SK-N-MC (cell line): ENCODE results near the gene SLC22A4.

ENCODE experiments used
- DNase-seq: peaks from one replicate; pipeline ENCODE4 v3.0.0-alpha.2; 2011; ENCODE audit warnings: low read depth, low spot score
- H3K27ac ChIP-seq: fragments of 200-600 bp; sonication (generic); 2 replicates; pipeline ENCODE4 v1.5.1; 2016; ENCODE audit warnings: mixed run types
- H3K36me3 ChIP-seq: fragments of 200-600 bp; sonication (generic); 2 replicates; pipeline ENCODE4 v1.6.1; 2017; ENCODE audit warnings: antibody characterized with exemption, low read length, mixed read lengths; ENCODE audit not compliant: insufficient read depth
- H3K4me3 ChIP-seq: fragments of 200-600 bp; sonication (generic); 2 replicates; pipeline ENCODE4 v1.5.1; 2016
- H3K9ac ChIP-seq: fragments of 200-600 bp; sonication (generic); 2 replicates; pipeline ENCODE4 v1.8.0; 2017; ENCODE audit warnings: mixed run types, mixed read lengths; ENCODE audit not compliant: insufficient read length
- H3K9me3 ChIP-seq: fragments of 200-600 bp; sonication (generic); 2 replicates; pipeline ENCODE4 v1.6.1; 2017; ENCODE audit warnings: low read depth, mild to moderate bottlenecking, antibody characterized with exemption, low read length, moderate library complexity, mixed read lengths
- EZH2 ChIP-seq: fragments of 200-600 bp; sonication (generic); IDR thresholded peaks from one replicate; pipeline ENCODE4 v1.6.1; 2017; ENCODE audit warnings: antibody characterized with exemption
- FOXP2 ChIP-seq: optimal IDR thresholded peaks from 2 replicates; pipeline ENCODE3; 2011; ENCODE audit warnings: mild to moderate bottlenecking, moderate library complexity; ENCODE audit not compliant: insufficient read depth; ENCODE audit errors: extremely low read length, control extremely low read depth
- POLR2AphosphoS5 ChIP-seq: IDR thresholded peaks from 2 replicates; pipeline ENCODE4 v1.6.1; 2012; ENCODE audit warnings: mild to moderate bottlenecking, low read depth, low read length, borderline replicate concordance

The SLC22A4 gene

GRCh38 chr5:132313961-132314432 lies 19.8 kb downstream of the SLC22A4 start:
- DNase-seq = no peak
- Histone ChIP-seq H3K27ac (no peak overlapping the region), H3K4me3 (no peak overlapping the region), H3K9ac (no peak overlapping the region), H3K9me3 (no peaks in the 10 kb centered on the region), H3K36me3 (no peaks in the 10 kb centered on the region)
- TF ChIP-seq POLR2AphosphoS5 (no peak), EZH2 (no peak), FOXP2 (no peak)

- DNase-seq = no peak
- H3K4me3 ChIP-seq = no peak overlapping the region
- no peaks in the 10 kb centered on the region for H3K36me3 ChIP-seq
- no peak overlapping the region for H3K27ac ChIP-seq
- no peak for TF ChIP-seq EZH2
- H3K9me3 ChIP-seq = no peaks in the 10 kb centered on the region
- H3K9ac ChIP-seq = no peak overlapping the region
These were observed 21.4 kb downstream of the SLC22A4 start for GRCh38 chr5:132315529-132316067.

- no peak overlapping the region for H3K27ac ChIP-seq
- no peak for DNase-seq
- no peak overlapping the region for H3K4me3 ChIP-seq
- TF ChIP-seq POLR2AphosphoS5 (no peak), FOXP2 (no peak), EZH2 (no peak)
- no peak overlapping the region for H3K9ac ChIP-seq
- no peaks in the 10 kb centered on the region for H3K9me3 ChIP-seq
- no peaks in the 10 kb centered on the region for H3K36me3 ChIP-seq
These were observed 25.8 kb downstream of the SLC22A4 start for GRCh38 chr5:132319975-132320374.

GRCh38 chr5:132321109-132321721 lies 27.0 kb downstream of the SLC22A4 start:
- Histone ChIP-seq H3K36me3 (no peaks in the 10 kb centered on the region), H3K9me3 (no peaks in the 10 kb centered on the region), H3K27ac (no peak overlapping the region), H3K9ac (no peak overlapping the region), H3K4me3 (no peak overlapping the region)
- no peak for TF ChIP-seq FOXP2
- TF ChIP-seq POLR2AphosphoS5 = no peak
- DNase-seq = no peak

GRCh38 chr5:132322266-132322665 lies 28.1 kb downstream of the SLC22A4 start:
- TF ChIP-seq EZH2 = no peak
- no peak for TF ChIP-seq POLR2AphosphoS5
- TF ChIP-seq FOXP2 = no peak
- Histone ChIP-seq H3K27ac (no peak overlapping the region), H3K36me3 (no peaks in the 10 kb centered on the region), H3K9ac (no peak overlapping the region), H3K9me3 (no peaks in the 10 kb centered on the region), H3K4me3 (no peak overlapping the region)
- DNase-seq = no peak

- Histone ChIP-seq H3K9me3 (no peaks in the 10 kb centered on the region), H3K9ac (no peak overlapping the region), H3K36me3 (no peaks in the 10 kb centered on the region), H3K27ac (no peak overlapping the region), H3K4me3 (no peak overlapping the region)
- no peak for DNase-seq
- TF ChIP-seq POLR2AphosphoS5 = no peak
- TF ChIP-seq FOXP2 = no peak
- no peak for TF ChIP-seq EZH2
These were observed 29.0 kb downstream of the SLC22A4 start for GRCh38 chr5:132323202-132323601.

- no peak for DNase-seq
- Histone ChIP-seq H3K9me3 (no peaks in the 10 kb centered on the region), H3K4me3 (no peak overlapping the region), H3K27ac (no peak overlapping the region), H3K36me3 (no peaks in the 10 kb centered on the region), H3K9ac (no peak overlapping the region)
- TF ChIP-seq POLR2AphosphoS5 (no peak), EZH2 (no peak), FOXP2 (no peak)
These were observed 31.5 kb downstream of the SLC22A4 start for GRCh38 chr5:132325691-132326090.

- Histone ChIP-seq H3K9ac (no peak overlapping the region), H3K27ac (peak overlapping the region; percentile 25; the same call in 1 of the 2 replicates), H3K9me3 (no peaks in the 10 kb centered on the region), H3K36me3 (no peaks in the 10 kb centered on the region), H3K4me3 (no peak overlapping the region)
- TF ChIP-seq POLR2AphosphoS5 (no peak; the same call in 1 of the 2 replicates), EZH2 (no peak), FOXP2 (no peak)
- no peak for DNase-seq
These were observed 33.2 kb downstream of the SLC22A4 start for GRCh38 chr5:132327252-132327955.

GRCh38 chr5:132334812-132335211 lies 40.6 kb downstream of the SLC22A4 start:
- H3K36me3 ChIP-seq = no peaks in the 10 kb centered on the region
- no peak overlapping the region for H3K27ac ChIP-seq
- DNase-seq = no peak
- H3K9me3 ChIP-seq = no peaks in the 10 kb centered on the region
- H3K4me3 ChIP-seq = no peak overlapping the region
- TF ChIP-seq EZH2 (no peak), FOXP2 (no peak), POLR2AphosphoS5 (no peak)
- no peak overlapping the region for H3K9ac ChIP-seq
